Mononuclear cell (primary cell): Measurements from ENCODE around the gene SYT1. TPM values are rescaled to one million over a fixed set of nuclear protein-coding genes. Genes with fewer than 3 reads are reported as not detected.
"Not testable (repeated sequence)": the region's sequence is repeated elsewhere in the genome, so short reads cannot be mapped to it uniquely, and the experiment has no call there.

Experiments used
- H3K27me3 ChIP-seq: 2 replicates; pipeline ENCODE4 v1.6.0; 2011; ENCODE audit warnings: low read length, control low read depth; ENCODE audit not compliant: insufficient read depth
- H3K4me1 ChIP-seq: 2 replicates; pipeline ENCODE4 v1.5.1; 2011; ENCODE audit warnings: mild to moderate bottlenecking, low read length, control low read depth; ENCODE audit not compliant: insufficient read depth
- H3K4me3 ChIP-seq: 2 replicates; pipeline ENCODE4 v1.5.1; 2011; ENCODE audit warnings: mild to moderate bottlenecking, low read length, moderate library complexity
- H3K9me3 ChIP-seq: 2 replicates; pipeline ENCODE4 v1.5.1; 2011; ENCODE audit warnings: low read depth, mild to moderate bottlenecking, control low read depth, low read length
- total RNA-seq: library from RNA; depleted of rRNA; stranded (reverse); fragments of >200 nt; gene quantifications from one replicate; pipeline ENCODE4 v1.2.3, GENCODE V29; 2012

The SYT1 gene
- total RNA-seq, 1 donor: 2.5 TPM

DNA sequence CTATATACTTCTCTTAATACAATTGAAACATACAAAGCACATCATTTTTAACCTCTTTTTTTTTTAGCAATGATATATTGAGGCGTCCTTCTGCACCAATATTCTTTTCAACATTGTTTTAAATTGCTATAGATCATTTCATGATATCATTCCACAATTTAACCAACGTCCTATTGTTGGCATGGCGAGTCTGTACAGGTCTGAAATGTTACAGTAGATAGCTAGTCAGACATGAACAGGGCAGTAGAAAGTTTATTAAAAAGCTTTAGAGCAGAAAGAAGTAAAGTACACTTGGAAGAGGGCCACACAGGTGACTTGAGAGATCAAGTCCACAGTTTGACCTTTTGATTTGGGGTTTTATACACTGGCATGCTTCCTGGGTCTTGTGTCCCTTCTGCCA lies 547.2 kb downstream of the SYT1 start:
- H3K4me1 ChIP-seq: no peaks in the 10 kb centered on the region
- no peaks in the 10 kb centered on the region for H3K9me3 ChIP-seq
- H3K27me3 ChIP-seq: no peaks in the 10 kb centered on the region
- no peak overlapping the region for H3K4me3 ChIP-seq

DNA sequence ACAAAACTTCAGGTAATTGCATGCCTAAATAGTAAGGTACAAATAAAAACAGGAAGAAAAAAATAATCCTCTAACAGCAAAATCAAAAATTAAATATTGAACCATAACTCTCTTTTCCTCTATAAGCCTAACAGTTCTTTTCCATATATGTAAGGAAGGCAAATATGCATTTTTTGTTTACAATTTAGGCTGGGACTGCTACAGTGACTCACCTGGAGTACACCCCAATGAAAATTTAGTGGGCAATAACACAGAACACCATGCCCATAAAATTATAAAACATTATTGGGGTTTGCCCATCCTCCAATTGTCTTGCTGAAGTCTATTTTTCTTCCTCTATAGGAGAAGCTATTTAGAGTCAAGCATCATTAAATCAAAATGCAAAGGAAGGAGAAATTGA lies 549.2 kb downstream of the SYT1 start:
- Histone ChIP-seq H3K4me1 (no peaks in the 10 kb centered on the region), H3K9me3 (no peaks in the 10 kb centered on the region), H3K4me3 (no peak overlapping the region), H3K27me3 (no peaks in the 10 kb centered on the region)

DNA sequence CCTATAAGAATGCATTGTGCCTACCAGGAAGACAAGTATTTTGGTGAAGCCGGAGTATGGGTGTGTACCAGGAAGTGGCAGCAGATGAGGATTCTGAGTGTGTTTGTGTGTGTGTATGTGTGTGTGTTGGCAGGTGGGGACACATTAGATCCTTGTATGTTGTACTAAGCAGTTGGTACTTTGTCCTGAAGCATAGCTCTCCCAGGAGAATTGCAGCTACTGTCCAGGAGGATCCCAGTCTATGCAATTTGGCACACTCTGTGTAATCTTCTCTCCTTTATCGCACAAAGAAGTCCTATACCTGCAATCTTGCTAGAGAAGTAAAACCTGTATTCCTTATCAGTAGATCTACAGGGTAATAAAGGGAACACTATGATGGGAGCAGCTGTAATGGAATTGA lies 549.7 kb downstream of the SYT1 start:
- no peaks in the 10 kb centered on the region for H3K9me3 ChIP-seq
- no peak overlapping the region for H3K4me3 ChIP-seq
- H3K27me3 ChIP-seq: no peaks in the 10 kb centered on the region
- no peaks in the 10 kb centered on the region for H3K4me1 ChIP-seq

DNA sequence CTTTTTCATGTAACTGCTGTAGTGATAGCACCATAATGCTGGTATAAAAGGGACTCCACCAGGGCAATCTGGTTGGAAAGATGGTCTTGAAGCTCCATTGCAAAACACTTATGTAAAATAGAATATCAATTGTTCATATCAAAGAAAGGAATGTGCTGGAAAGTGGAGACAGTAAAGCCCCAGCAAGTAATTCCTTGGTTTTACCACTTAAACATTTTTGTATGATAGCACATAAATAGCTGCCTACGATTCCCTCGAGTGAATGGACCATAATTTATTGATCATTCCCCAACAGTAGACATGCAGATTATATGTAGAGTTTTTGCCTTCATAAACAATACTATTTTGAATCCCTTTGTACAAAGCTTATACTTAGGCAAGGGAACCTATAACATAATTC lies 550.7 kb downstream of the SYT1 start:
- no peak overlapping the region for H3K4me3 ChIP-seq
- no peaks in the 10 kb centered on the region for H3K4me1 ChIP-seq
- H3K9me3 ChIP-seq: no peaks in the 10 kb centered on the region
- no peaks in the 10 kb centered on the region for H3K27me3 ChIP-seq

DNA sequence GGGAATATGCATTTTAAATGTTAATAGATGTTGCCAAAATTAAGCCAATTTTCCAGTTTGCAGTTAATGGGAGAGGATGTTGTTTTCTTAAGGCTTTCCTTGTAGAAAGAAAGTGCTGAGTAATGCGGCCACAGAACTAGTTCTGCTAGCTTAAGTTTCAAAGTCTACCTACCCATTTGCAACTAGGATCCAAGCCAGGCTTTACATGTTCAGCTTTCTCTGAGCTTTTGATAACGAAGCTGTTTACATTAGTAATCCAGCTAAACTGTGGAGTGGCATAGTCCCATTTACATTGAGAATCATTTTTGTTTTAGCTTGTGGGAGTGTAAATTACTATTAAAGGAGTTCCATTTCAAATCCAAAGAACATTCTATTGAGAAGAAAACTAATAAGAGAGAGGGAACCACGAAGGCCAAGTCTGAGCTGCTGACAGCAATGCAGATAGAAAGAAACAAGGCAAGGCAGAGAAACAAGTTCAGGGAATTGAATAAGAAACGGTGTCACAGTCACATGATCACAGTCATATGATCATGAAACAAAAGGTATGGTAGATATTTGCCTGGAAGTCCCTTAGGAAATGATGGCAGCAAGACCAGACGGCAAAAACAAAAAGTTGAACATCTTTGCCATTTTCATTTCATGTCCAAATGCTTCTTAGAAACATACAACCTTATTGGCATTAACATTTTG lies 551.3 kb downstream of the SYT1 start:
- Histone ChIP-seq H3K9me3 (no peaks in the 10 kb centered on the region), H3K4me1 (no peaks in the 10 kb centered on the region), H3K4me3 (no peak overlapping the region), H3K27me3 (no peaks in the 10 kb centered on the region)

DNA sequence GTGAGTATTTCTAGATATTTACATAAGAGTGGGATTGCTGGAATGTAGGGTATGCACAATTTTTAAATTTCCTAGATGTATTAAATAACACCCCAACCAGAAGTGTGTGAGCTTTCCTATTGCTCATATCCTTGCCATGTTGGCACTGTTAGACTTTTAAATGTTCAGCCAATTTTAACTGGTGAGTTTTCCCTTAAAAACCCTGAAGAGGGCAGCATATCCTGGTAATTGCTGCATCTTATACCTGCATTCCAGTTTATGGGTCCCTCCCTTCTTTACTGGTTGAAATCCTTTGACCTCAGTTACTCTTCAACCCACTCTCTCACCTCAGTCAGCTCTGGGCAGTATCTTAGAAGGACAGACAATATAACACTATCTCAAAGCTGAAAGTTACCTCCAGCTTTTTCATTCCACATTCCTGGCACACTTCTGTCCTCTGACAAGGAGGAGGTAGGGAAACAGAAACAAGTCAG lies 555.6 kb downstream of the SYT1 start:
- Histone ChIP-seq H3K27me3 (no peaks in the 10 kb centered on the region), H3K9me3 (no peaks in the 10 kb centered on the region), H3K4me3 (no peak overlapping the region), H3K4me1 (no peaks in the 10 kb centered on the region)

DNA sequence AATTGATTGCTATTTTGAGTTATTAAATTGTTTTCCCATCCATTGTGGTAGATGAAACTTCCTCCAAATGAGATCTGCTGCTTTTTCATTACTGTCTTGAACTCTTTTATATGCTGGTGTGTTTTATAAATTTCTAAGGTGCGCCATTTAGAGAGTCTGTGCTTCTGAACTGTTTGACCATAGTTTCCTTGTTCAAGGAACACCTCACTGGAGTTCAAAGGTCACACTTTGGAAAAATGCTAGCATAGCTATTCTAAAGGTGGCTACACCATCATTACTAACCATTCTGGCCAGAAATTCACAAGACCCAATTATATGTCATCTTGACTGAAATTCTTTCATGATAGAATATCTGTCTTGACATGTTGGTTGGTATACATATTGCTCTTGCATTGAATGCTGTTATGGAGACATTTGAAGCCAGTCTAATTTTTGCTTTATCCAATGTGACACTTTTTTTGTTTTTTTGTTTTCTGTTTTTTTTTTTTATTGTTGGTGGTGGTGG lies 556.7 kb downstream of the SYT1 start:
- H3K4me3 ChIP-seq: no peak overlapping the region
- no peaks in the 10 kb centered on the region for H3K9me3 ChIP-seq
- H3K4me1 ChIP-seq: no peaks in the 10 kb centered on the region
- no peaks in the 10 kb centered on the region for H3K27me3 ChIP-seq

DNA sequence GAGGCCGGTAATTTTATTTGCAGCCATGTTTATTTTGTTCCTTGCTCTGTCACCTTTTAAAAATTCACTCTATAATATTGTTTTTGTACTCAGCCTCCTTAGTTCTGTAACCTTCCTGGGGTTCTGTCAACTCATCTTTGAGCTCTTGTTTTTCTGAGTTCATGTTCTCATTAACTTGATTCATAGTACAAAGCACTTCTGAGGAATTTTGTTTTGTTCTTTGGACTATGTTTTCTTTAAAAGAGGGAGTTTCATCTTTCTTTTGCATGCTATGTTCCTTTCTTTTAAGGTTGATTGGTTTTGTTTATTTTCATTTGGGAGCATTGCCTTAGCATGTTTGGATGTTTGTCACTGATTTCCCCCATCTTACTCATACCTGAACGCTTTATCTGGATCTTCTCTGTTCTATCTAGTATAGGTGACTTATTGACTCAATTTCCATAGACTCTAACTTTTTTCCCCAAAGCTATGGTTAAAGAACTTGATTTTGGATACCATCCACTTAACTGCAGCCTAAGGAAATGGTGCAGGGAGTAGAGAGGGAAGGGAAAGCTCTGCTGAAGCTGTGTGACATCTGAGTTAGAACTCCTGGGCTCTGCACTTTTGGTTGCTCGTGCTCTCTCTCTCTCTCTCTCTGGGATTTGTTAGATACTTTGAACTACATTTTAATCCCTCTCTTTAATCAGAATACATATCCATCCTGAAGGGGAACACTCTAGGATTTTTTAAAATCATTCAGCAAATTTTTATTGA lies 557.7 kb downstream of the SYT1 start:
- Histone ChIP-seq H3K4me3 (no peak overlapping the region), H3K9me3 (no peaks in the 10 kb centered on the region), H3K27me3 (no peaks in the 10 kb centered on the region), H3K4me1 (no peaks in the 10 kb centered on the region)

DNA sequence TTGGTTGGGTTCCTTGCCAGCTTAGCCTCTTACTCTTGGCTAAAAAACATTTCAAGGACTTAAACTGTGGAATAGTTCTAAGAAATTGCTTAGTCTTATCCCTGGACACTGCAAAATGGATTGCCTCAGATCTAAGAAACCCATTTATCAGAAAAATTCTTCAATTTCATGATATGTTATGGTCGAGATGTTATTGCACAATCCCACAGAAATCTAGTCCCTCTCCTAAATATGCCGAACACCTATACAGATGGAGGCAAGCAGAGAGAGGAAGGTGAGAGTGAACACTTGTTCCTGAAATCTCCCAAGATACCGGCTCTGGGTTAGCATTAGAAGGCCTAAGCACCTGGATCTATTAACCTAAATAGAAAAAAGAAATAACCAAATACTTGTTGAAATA lies 559.0 kb downstream of the SYT1 start:
- no peak overlapping the region for H3K4me3 ChIP-seq
- no peaks in the 10 kb centered on the region for H3K9me3 ChIP-seq
- no peaks in the 10 kb centered on the region for H3K4me1 ChIP-seq
- no peaks in the 10 kb centered on the region for H3K27me3 ChIP-seq

DNA sequence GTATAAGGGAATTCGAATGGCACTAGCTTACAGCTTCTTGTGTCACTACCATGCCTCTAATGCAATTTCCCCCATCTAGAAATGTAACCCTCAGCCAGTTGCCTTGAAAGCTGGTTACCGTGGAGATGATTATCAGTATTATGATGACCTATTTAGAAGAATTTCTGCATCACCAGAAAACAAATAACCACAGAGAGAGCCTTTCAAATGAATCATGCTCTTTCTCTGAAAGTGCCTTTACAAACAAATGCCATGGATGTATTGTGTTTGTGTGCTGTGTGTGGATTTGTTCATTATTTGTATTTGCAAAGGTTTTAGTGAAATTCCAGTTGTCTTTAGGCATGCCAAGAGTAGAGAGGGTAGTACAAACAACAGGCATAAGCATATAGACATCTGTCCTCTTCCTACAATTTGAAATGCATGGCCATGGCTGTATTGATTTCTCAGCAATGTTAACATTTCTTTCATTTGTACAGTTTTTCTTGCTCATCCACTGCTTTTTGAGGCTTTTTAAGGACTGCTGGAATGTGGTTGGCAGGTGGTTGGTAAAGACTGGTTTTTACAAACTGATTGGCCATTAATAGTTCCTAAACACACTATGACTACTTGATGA lies 559.6 kb downstream of the SYT1 start:
- no peak overlapping the region for H3K4me3 ChIP-seq
- no peaks in the 10 kb centered on the region for H3K27me3 ChIP-seq
- H3K9me3 ChIP-seq: no peaks in the 10 kb centered on the region
- H3K4me1 ChIP-seq: no peaks in the 10 kb centered on the region

DNA sequence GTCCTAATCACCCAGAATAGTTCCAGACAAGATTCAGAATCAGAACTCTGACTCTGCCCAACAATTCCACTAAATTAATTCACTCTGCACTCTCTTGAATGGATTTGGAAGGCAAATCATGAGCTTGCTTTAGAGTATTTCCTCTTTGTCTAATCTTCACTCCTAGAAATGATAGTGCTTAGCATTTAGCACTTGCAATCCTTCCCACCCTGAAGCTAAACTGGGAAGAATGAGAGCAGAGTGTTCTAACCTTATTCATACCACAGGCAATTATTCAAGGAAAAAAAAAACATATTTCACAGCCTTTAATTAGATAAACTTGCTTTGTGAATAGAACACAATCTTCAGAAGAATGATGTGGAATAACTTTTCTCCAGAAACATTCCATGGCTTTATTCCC lies 561.5 kb downstream of the SYT1 start:
- no peaks in the 10 kb centered on the region for H3K9me3 ChIP-seq
- no peak overlapping the region for H3K4me3 ChIP-seq
- no peaks in the 10 kb centered on the region for H3K27me3 ChIP-seq
- no peaks in the 10 kb centered on the region for H3K4me1 ChIP-seq

DNA sequence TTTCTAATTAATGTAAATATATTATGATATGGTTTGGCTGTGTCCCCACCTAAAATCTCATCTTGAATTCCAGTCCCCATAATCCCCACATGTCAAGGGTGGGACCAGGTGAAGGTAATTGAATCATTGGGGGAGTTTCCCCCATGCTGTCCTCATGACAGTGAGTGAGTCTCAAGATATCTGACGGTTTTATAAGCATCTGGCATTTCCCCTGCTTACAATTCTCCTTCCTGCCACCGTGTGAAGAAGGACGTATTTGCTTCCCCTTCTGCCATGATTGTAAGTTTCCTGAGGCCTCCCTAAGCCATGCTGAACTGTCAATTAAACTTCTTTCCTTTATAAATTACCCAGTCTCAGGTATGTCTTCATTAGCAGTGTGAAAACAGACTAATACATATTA lies 562.2 kb downstream of the SYT1 start:
- H3K9me3 ChIP-seq, H3K4me1 ChIP-seq, H3K27me3 ChIP-seq, H3K4me3 ChIP-seq: not testable (repeated sequence)

DNA sequence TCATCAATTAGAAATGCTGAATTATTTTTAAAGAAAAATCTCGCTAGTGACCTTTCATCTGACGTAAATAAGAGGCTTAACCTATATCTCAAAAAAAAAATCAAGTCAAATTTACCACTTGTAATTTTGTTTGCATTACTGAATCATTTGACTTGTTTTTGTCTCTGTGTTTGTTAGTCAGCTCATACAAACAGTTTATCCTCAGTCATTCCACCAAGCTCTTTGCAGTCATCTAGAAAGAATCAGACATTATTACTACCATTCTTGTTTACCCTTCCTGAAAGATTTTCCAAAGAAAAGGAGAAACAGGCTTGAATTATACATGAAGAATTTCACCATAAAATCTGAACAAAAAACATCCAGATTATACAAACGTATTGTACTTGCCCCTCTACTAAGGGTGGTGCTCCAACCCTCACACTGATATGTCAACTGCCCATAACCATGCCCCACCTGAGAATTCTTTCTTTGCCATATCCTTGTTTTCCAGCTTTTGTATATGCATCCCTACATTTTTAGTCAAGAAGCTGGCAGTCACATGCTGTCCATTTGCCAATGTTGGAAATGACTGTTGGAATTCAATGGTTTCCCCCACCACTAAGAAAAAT lies 569.0 kb downstream of the SYT1 start:
- H3K27me3 ChIP-seq: no peaks in the 10 kb centered on the region
- H3K4me3 ChIP-seq: no peak overlapping the region
- no peaks in the 10 kb centered on the region for H3K9me3 ChIP-seq
- H3K4me1 ChIP-seq: no peaks in the 10 kb centered on the region

DNA sequence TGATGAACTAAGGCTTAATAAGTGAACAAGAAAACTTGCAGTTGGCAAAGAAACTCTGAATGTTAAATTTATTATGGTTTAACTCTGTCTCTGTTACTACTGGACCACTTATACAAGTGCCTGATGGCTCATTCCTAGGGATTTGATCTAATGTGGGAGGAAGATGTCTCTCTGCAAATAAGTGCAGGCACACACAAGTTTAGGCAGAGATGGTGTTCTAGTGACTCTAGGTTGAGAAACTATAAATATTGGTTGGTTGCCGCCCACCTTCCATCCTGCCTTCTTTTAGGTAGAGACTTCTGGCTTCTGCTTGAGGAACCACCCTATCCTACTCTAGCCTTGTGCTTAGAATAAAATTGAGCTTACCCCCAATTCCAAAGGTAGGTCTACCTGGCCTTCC lies 570.0 kb downstream of the SYT1 start:
- H3K4me3 ChIP-seq: no peak overlapping the region
- H3K4me1 ChIP-seq: no peaks in the 10 kb centered on the region
- no peaks in the 10 kb centered on the region for H3K27me3 ChIP-seq
- no peaks in the 10 kb centered on the region for H3K9me3 ChIP-seq

DNA sequence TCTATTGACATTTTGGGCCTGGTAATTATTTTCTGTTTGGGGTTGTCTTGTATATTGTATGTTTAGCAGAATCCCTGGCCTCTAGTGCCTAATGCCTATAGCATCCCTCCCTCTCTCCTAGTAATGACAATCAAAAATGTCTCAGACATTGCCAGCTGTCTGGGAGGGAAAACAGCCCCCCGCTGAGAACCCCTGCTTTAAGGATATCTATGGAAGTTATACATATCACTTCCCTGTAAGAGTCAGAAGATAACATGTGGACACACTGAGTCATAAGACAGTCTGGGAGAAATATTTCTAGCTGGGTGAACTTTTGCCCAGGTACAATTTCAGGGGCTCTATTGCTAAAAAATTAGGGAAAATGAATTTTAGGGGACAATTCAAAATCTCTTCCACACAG lies 571.2 kb downstream of the SYT1 start:
- Histone ChIP-seq H3K9me3 (no peaks in the 10 kb centered on the region), H3K4me3 (no peak overlapping the region), H3K27me3 (no peaks in the 10 kb centered on the region), H3K4me1 (no peaks in the 10 kb centered on the region)
